ENCODE data around the gene KLF1. TPM values are rescaled to one million over a fixed set of nuclear protein-coding genes. Genes with fewer than 3 reads are reported as not detected.
A peak's percentile ranks its signal among the peaks of the same experiment; 100 is the strongest.
"Not testable (repeated sequence)": the region's sequence is repeated elsewhere in the genome, so short reads cannot be mapped to it uniquely, and the experiment has no call there.

The KLF1 gene
- total and polyA plus RNA-seq, 10 donors = 0.13 to 13.0 (median 0.67) TPM; not detected in 1

DNA sequence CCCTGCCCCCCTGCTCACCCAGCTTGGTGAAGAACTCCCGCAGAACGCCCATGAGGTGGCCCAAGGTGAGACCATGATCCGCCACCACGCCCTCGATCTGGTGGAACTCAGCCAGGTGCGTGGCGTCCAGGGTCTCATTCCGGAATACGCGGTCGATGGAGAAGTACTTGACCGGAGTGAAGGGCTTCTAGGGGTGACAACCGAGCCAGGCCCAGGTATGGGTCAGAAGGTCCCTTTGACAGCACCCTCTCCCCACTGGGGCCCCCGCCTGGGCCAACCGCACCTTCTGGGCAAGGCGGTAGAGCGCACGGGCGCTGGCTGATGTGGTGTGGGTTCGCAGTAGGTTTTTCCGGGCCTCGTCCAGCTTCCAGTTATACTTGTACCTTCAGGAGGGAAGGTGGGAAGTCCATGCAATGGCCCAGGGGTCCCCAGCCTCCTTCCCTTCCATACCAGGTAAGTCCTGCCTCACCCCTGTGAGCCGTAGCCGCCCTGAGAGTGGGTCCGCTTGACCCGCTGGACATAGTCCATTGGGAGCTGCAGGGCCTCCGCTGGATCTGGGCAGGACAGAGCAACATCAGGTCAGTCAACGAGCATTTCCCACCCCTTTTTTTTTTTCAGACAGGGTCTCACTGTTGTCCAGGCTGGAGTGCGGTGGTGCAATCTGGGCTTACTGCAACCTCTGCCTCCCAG is 37.8 kb upstream of the KLF1 start:
- Histone ChIP-seq H3K4me1 (peaks cover 0 to 2% (median 0%) of the 10 kb centered on the region in 6 donors), H3K4me3 (no peak overlapping the region), H3K27me3 (replicated peaks in 1 of 7) (no peaks in the 10 kb centered on the region), H3K36me3 (peaks cover 13 to 83% (median 76%) of the 10 kb centered on the region in 6 donors), H3K9me3 (no peaks in the 10 kb centered on the region), H3K27ac (no peak overlapping the region)
- intact Hi-C loops (cut with DNase I; ENCODE audit: low total_unique reads) = no loop called here
- DNase-seq = no peak
- TF ChIP-seq POLR2AphosphoS5 (IDR thresholded peaks at IDR 0.05) (peak in 1 of 3 donors; percentile 46), POLR2A (IDR thresholded peaks at IDR 0.05) (no peak)
- WGBS, 5 donors = 94 to 97% (median 96%) methylated on average over 28 to 29 of the region's 29 CpGs

DNA sequence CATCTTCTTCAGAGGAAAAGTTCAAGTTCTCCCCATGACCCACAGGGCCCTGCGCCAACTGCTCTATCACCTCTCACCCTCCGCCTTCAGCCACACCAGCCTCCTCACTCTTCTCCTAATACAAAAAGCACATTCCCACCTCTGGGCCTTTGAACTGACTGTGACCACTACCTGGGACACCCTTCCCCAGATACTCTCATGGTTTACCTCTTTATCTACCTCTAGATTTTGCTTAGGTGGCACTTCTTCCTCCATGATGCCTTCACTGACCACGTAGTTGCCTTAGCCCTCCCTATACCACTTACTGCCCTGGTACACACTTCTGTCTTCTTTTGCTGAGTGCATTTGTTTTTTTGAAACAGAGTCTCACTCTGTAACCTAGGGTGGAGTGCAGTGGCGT is 36.0 kb upstream of the KLF1 start:
- H3K36me3 ChIP-seq = peaks cover 13 to 65% (median 58%) of the 10 kb centered on the region in 6 donors
- 95 to 98% (median 97%) methylated on average over 4 of the region's 4 CpGs for whole genome bisulfite sequencing, 5 donors
- intact Hi-C loops (cut with DNase I; ENCODE audit: low total_unique reads) = no loop called here

DNA sequence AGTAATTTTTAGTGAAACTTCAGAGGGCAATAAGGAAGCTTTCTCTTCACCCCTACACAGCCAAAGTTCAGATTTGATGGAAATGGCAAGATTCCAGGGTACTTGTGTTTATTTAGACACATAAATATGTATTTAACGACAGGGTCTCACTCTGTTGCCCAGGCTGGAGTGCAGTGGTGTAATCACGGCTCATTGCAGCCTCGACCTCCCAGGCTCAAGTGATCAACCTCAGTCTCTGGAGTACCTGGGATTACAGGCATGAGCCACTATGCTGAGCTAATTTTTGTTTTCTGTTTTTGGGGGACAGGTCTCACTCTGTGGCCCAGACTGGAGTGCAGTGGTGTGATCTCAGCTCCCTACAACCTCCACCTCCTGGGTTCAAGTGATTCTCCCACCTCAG is 34.0 kb upstream of the KLF1 start:
- H3K36me3 ChIP-seq = peaks cover 6 to 46% (median 39%) of the 10 kb centered on the region in 6 donors
- no peak for DNase-seq
- no peaks in the 10 kb centered on the region for H3K9me3 ChIP-seq
- WGBS, 5 donors = 69 to 82% (median 78%) methylated on average over 3 of the region's 3 CpGs
- no peak overlapping the region for H3K27ac ChIP-seq
- H3K4me1 ChIP-seq = peaks cover 4 to 17% (median 12%) of the 10 kb centered on the region in 6 donors
- TF ChIP-seq POLR2AphosphoS5 (IDR thresholded peaks at IDR 0.05) = no peak
- TF ChIP-seq, protein P1, sequence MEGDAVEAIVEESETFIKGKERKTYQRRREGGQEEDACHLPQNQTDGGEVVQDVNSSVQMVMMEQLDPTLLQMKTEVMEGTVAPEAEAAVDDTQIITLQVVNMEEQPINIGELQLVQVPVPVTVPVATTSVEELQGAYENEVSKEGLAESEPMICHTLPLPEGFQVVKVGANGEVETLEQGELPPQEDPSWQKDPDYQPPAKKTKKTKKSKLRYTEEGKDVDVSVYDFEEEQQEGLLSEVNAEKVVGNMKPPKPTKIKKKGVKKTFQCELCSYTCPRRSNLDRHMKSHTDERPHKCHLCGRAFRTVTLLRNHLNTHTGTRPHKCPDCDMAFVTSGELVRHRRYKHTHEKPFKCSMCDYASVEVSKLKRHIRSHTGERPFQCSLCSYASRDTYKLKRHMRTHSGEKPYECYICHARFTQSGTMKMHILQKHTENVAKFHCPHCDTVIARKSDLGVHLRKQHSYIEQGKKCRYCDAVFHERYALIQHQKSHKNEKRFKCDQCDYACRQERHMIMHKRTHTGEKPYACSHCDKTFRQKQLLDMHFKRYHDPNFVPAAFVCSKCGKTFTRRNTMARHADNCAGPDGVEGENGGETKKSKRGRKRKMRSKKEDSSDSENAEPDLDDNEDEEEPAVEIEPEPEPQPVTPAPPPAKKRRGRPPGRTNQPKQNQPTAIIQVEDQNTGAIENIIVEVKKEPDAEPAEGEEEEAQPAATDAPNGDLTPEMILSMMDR (IDR thresholded peaks at IDR 0.05 in 8 of 11, conservative IDR thresholded peaks at IDR 0.05 in 3 of 11) = no peak
- H3K4me3 ChIP-seq = no peak overlapping the region
- intact Hi-C loops (cut with DNase I; ENCODE audit: low total_unique reads) = no loop called here
- H3K27me3 ChIP-seq (replicated peaks in 1 of 7) = no peaks in the 10 kb centered on the region

More for the DNA sequence above, 36.0 kb upstream of the KLF1 start:
- DNase-seq = no peak
- TF ChIP-seq, protein P1 (IDR thresholded peaks at IDR 0.05 in 8 of 11, conservative IDR thresholded peaks at IDR 0.05 in 3 of 11) = no peak
- no peak for TF ChIP-seq POLR2A (IDR thresholded peaks at IDR 0.05)
- TF ChIP-seq POLR2AphosphoS5 (IDR thresholded peaks at IDR 0.05) = no peak
- Histone ChIP-seq H3K27ac (no peak overlapping the region), H3K4me1 (peaks cover 4 to 17% (median 12%) of the 10 kb centered on the region in 6 donors), H3K27me3 (replicated peaks in 1 of 7) (no peaks in the 10 kb centered on the region), H3K4me3 (no peak overlapping the region), H3K9me3 (no peaks in the 10 kb centered on the region)

DNA sequence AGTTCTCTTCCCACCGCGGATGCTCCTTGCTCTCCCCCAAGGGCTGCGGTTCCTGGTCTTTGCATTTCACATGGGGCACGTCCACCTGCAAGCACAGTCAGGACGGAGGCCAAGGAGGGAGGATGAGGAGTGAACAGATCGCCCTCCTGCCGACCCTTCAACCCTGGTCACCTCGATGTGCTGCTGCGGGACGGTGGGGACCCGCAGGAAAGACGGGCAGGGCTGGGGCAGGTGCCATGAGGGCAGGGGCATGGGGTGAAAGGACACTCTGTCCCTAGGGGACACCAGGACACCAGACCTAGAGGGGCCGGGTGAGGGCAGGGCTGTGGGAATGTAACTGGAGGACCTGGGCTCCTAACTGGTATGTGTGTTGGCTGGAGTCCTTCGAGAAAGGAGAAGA is 31.3 kb upstream of the KLF1 start:
- no peak overlapping the region for H3K4me3 ChIP-seq
- WGBS, 5 donors = 90 to 97% (median 92%) methylated on average over 14 of the region's 14 CpGs
- DNase-seq = no peak
- no peaks in the 10 kb centered on the region for H3K9me3 ChIP-seq
- H3K36me3 ChIP-seq = peaks cover 0 to 18% (median 12%) of the 10 kb centered on the region in 6 donors
- no peaks in the 10 kb centered on the region for H3K27me3 ChIP-seq (replicated peaks in 1 of 7)
- peaks cover 11 to 36% (median 28%) of the 10 kb centered on the region in 6 donors for H3K4me1 ChIP-seq
- peak in 1 of 3 donors; percentile 48 for TF ChIP-seq POLR2AphosphoS5 (IDR thresholded peaks at IDR 0.05)
- TF ChIP-seq, protein P1 (IDR thresholded peaks at IDR 0.05 in 8 of 11, conservative IDR thresholded peaks at IDR 0.05 in 3 of 11) = no peak
- no peak overlapping the region for H3K27ac ChIP-seq
- intact Hi-C loops (cut with DNase I; ENCODE audit: low total_unique reads) = no loop called here

DNA sequence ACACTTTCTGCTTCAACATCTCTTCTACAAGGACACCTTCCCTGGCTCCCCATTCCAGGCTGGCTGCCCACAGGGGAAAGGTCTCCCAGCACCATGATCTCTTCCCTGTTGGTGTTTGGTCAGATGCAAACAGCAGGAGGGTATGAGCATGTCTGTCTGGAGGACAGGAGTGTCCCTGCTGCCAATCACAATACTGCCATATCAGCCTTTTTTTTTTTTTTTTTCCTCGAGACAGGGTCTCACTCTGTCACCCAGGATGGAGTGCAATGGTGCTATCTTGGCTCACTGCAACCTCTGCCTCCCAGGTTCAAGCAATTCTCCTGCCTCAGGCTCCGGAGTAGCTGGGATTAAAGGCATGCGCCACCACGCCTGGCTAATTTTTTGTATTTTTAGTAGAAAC is 28.9 kb upstream of the KLF1 start:
- H3K4me1 ChIP-seq = peaks cover 11 to 48% (median 36%) of the 10 kb centered on the region in 6 donors
- DNase-seq; H3K36me3 ChIP-seq; H3K9me3 ChIP-seq; intact Hi-C loops (cut with DNase I; ENCODE audit: low total_unique reads); H3K27me3 ChIP-seq (replicated peaks in 1 of 7); H3K4me3 ChIP-seq; H3K27ac ChIP-seq: not testable (repeated sequence)
- WGBS, 5 donors = 85 to 92% (median 92%) methylated on average over 4 of the region's 4 CpGs
